Epithelial cell of proximal tubule (primary cell): ENCODE results near the gene KMT5C. TPM values are rescaled to one million over a fixed set of nuclear protein-coding genes. Genes with fewer than 3 reads are reported as not detected.

Experiments
- DNase-seq: peaks from one replicate; pipeline ENCODE4 v3.0.0-alpha.2; 2011; ENCODE audit warnings: low read depth
- H3K4me3 ChIP-seq: 2 replicates; pipeline ENCODE4 v1.5.1; 2011; ENCODE audit warnings: low read depth, mild to moderate bottlenecking, low read length
- total RNA-seq: library from RNA; depleted of rRNA; stranded (reverse); fragments of >200 nt; gene quantifications from 2 replicates; pipeline ENCODE4 v1.2.3, GENCODE V29; 2015
- TF ChIP-seq, protein P1 (sequence below): conservative IDR thresholded peaks from 2 replicates; pipeline ENCODE4 v1.5.1; 2012; ENCODE audit warnings: low read depth, mild to moderate bottlenecking, low read length

Gene KMT5C
- total RNA-seq, 1 donor from 2014 or later: 18.5 TPM

- DNase-seq: no peak
- no peak overlapping the region for H3K4me3 ChIP-seq
- TF ChIP-seq, protein P1, sequence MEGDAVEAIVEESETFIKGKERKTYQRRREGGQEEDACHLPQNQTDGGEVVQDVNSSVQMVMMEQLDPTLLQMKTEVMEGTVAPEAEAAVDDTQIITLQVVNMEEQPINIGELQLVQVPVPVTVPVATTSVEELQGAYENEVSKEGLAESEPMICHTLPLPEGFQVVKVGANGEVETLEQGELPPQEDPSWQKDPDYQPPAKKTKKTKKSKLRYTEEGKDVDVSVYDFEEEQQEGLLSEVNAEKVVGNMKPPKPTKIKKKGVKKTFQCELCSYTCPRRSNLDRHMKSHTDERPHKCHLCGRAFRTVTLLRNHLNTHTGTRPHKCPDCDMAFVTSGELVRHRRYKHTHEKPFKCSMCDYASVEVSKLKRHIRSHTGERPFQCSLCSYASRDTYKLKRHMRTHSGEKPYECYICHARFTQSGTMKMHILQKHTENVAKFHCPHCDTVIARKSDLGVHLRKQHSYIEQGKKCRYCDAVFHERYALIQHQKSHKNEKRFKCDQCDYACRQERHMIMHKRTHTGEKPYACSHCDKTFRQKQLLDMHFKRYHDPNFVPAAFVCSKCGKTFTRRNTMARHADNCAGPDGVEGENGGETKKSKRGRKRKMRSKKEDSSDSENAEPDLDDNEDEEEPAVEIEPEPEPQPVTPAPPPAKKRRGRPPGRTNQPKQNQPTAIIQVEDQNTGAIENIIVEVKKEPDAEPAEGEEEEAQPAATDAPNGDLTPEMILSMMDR: no peak
Measured at GRCh38 chr19:55309448-55309847, 30.2 kb upstream of the KMT5C start.

DNA sequence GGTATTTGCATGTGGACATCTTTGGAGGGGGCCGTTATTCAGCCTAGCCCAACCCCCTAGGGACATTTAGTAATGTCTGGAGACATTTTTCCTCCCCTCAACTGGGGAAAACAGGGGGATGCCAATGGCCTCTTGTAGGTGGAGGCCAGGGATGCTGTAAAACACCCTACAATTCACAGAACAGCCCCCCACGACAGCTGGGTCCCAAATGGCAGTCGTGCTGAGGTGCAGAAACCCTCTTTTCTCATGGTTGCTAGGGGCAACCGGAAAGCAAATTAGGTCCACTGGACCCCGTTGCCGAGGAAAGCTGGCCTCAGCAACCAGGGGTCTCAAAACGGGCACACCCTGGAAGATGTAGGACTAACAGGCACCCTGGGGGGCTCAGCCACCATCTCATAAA is 29.2 kb upstream of the KMT5C start:
- TF ChIP-seq, protein P1: no peak
- DNase-seq: no peak
- H3K4me3 ChIP-seq: no peak overlapping the region

DNA sequence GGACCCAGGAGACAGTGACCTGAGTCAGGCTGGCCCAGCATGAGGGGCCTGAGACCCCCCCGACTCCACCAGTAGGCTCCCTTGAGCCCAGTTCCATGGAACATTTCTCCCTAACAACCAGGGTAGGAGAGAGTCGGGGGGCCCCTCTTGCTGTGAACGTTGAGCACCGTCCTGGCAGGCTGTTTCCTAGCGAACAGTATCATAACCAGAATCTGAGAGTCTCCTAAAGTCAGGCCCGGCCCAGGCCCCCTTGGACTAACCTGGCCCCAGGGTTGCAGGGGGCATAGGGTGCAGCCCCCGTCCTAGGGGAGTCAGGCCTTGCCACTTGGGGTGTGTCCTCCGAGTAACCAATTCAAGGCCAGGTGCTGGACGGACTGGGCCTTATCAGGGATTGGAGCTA is 28.3 kb upstream of the KMT5C start:
- no peak overlapping the region for H3K4me3 ChIP-seq
- no peak for DNase-seq
- TF ChIP-seq, protein P1: no peak

DNA sequence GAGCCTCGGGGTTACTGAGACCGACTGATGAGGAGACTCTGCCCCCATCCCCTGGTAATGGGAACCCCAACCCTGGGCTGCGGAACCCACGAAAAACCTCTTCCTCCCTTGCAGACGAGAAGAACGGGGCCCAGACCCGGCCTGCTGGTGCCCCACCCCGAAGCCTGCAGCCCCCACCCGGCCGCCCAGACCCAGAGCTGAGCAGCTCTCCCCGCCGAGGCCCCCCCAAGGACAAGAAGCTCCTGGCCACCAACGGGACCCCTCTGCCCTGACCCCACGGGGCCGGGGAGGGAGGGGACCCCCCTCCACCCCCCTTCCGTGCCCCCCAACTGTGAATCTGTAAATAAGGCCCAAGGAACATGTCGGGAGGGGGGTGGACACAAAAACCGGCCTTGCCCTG is 27.9 kb upstream of the KMT5C start:
- H3K4me3 ChIP-seq: no peak overlapping the region
- TF ChIP-seq, protein P1: no peak
- DNase-seq: no peak

GRCh38 chr19:55312621-55313512 is 26.8 kb upstream of the KMT5C start:
- DNase-seq: no peak
- no peak overlapping the region for H3K4me3 ChIP-seq
- TF ChIP-seq, protein P1: no peak

DNA sequence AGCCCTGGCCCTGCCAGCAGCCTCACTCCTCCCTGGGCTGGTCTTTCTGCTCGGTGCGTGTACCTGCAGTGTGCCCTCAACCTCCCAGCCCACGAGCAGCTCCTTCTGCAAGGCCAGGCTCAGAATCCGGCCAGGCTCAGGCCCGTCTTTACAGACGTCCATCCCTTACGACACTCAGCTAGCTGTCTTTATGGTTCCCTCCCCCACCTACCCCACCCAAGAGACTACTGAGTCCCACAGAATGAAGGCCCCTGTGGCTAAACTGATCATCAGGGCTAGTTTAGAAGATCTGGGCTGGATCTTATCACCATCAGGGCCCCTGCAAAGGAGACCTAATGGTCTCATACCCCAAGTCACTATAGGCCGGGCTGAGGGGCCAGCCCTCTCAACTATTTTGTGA is 25.3 kb upstream of the KMT5C start:
- DNase-seq: no peak
- TF ChIP-seq, protein P1: no peak
- no peak overlapping the region for H3K4me3 ChIP-seq

- H3K4me3 ChIP-seq: no peak overlapping the region
- TF ChIP-seq, protein P1: no peak
- no peak for DNase-seq
Measured at GRCh38 chr19:55315956-55316525, 23.6 kb upstream of the KMT5C start.
